GM23338 (cell line): ENCODE results near the gene CEP192. TPM values are rescaled to one million over a fixed set of nuclear protein-coding genes. Genes with fewer than 3 reads are reported as not detected.

Source experiments
- ATAC-seq: fragments of 200-7000 bp; cut with Tn5 transposase; 3 replicates; pipeline ENCODE4 v1.9.1; 2020
- DNase-seq: peaks from one replicate; pipeline ENCODE4 v3.0.0-alpha.2; 2015; ENCODE audit warnings: low spot score
- H2AFZ ChIP-seq: fragments of 200-600 bp; sonication (generic); 2 replicates; pipeline ENCODE4 v1.8.0; 2016; ENCODE audit warnings: antibody characterized with exemption, mild to moderate bottlenecking, moderate library complexity
- H3F3A ChIP-seq: fragments of 200-600 bp; sonication (generic); replicated peaks from 2 replicates; pipeline ENCODE4 v1.8.0; 2017; ENCODE audit warnings: antibody characterized with exemption, mixed run types, low read depth
- H3K27ac ChIP-seq: fragments of 200-600 bp; sonication (generic); 2 replicates; pipeline ENCODE4 v1.6.1; 2016; ENCODE audit warnings: low read depth
- H3K27me3 ChIP-seq: fragments of 200-600 bp; sonication (generic); 2 replicates; pipeline ENCODE4 v1.8.0; 2016; ENCODE audit warnings: mild to moderate bottlenecking, mixed run types, moderate library complexity; ENCODE audit not compliant: insufficient read depth
- H3K36me3 ChIP-seq: fragments of 200-600 bp; sonication (generic); 2 replicates; pipeline ENCODE4 v1.8.0; 2016; ENCODE audit warnings: mild to moderate bottlenecking; ENCODE audit not compliant: insufficient read depth
- H3K4me1 ChIP-seq: fragments of 200-600 bp; sonication (generic); 2 replicates; pipeline ENCODE4 v1.8.0; 2016; ENCODE audit warnings: mild to moderate bottlenecking, moderate library complexity; ENCODE audit not compliant: insufficient read depth
- H3K4me2 ChIP-seq: fragments of 200-600 bp; sonication (generic); 2 replicates; pipeline ENCODE4 v1.7.1; 2017; ENCODE audit warnings: mixed run types
- H3K4me3 ChIP-seq: fragments of 200-600 bp; sonication (generic); 2 replicates; pipeline ENCODE4 v1.6.1; 2016; ENCODE audit warnings: mixed run types
- H3K79me2 ChIP-seq: fragments of 200-600 bp; sonication (generic); replicated peaks from 2 replicates; pipeline ENCODE4 v1.8.0; 2017; ENCODE audit warnings: mild to moderate bottlenecking; ENCODE audit not compliant: insufficient read depth
- H3K9me2 ChIP-seq: fragments of 200-600 bp; sonication (generic); 2 replicates; pipeline ENCODE4 v1.8.0; 2017; ENCODE audit not compliant: insufficient read depth
- H4K20me1 ChIP-seq: fragments of 200-600 bp; sonication (generic); replicated peaks from 2 replicates; pipeline ENCODE4 v1.8.0; 2017; ENCODE audit warnings: mild to moderate bottlenecking; ENCODE audit not compliant: insufficient read depth
- H3K27ac Mint-ChIP-seq: 2 replicates; pipeline ENCODE4 v1.8.0; 2020; ENCODE audit warnings: inconsistent platforms, mild to moderate bottlenecking, moderate library complexity, mixed read lengths
- H3K27me3 Mint-ChIP-seq: 3 replicates; pipeline ENCODE4 v1.8.0; 2022; ENCODE audit warnings: low read depth, mild to moderate bottlenecking, moderate library complexity, mixed read lengths, inconsistent platforms; ENCODE audit not compliant: insufficient read depth, poor library complexity
- H3K36me3 Mint-ChIP-seq: 3 replicates; pipeline ENCODE4 v1.8.0; 2021; ENCODE audit warnings: low read depth, mild to moderate bottlenecking, inconsistent platforms, moderate library complexity, mixed read lengths
- H3K4me1 Mint-ChIP-seq: 3 replicates; pipeline ENCODE4 v1.8.0; 2020; ENCODE audit warnings: mild to moderate bottlenecking, inconsistent platforms, mixed read lengths
- H3K4me3 Mint-ChIP-seq: 3 replicates; pipeline ENCODE4 v1.8.0; 2021; ENCODE audit warnings: moderate library complexity, mild to moderate bottlenecking, inconsistent platforms, mixed read lengths
- H3K9me3 Mint-ChIP-seq: 3 replicates; pipeline ENCODE4 v1.8.0; 2020; ENCODE audit warnings: moderate library complexity, mild to moderate bottlenecking, inconsistent platforms, mixed read lengths
- EZH2 ChIP-seq: fragments of 200-600 bp; sonication (generic); IDR thresholded peaks from one replicate; pipeline ENCODE4 v1.8.0; 2017; ENCODE audit warnings: antibody characterized with exemption, mild to moderate bottlenecking, low read depth; ENCODE audit not compliant: unreplicated experiment
- JUNB ChIP-seq: IDR thresholded peaks from one replicate; pipeline ENCODE4 v1.6.1; 2016; ENCODE audit warnings: antibody characterized with exemption; ENCODE audit not compliant: unreplicated experiment
- POLR2AphosphoS5 ChIP-seq: IDR thresholded peaks from 2 replicates; pipeline ENCODE4 v1.6.1; 2016; ENCODE audit warnings: antibody characterized with exemption, low read depth
- STAT1 ChIP-seq: IDR thresholded peaks from one replicate; pipeline ENCODE4 v1.6.1; 2016; ENCODE audit warnings: antibody characterized with exemption; ENCODE audit not compliant: unreplicated experiment
- ZNF114 ChIP-seq: fragments of 250-450 bp; sonication (Bioruptor Pico); IDR thresholded peaks from 2 replicates; pipeline ENCODE4 v1.5.0; 2020; ENCODE audit warnings: mild to moderate bottlenecking, moderate library complexity
- polyA plus RNA-seq: library from polyadenylated mRNA; unstranded; fragments of >200 nt; fragmentation: Nextera tagmentation; extraction: Ambion mirVana; gene quantifications from 2 replicates; pipeline ENCODE4 v1.2.1, GENCODE V29; 2016
- total RNA-seq: library from RNA; depleted of rRNA; stranded (reverse); fragments of >200 nt; shearing (Covaris generic); gene quantifications from 2 replicates; pipeline ENCODE4 v1.2.3, GENCODE V29; 2014
- TF ChIP-seq, protein P1 (sequence below): fragments of 250-450 bp; sonication (Bioruptor Pico); IDR thresholded peaks from 2 replicates; pipeline ENCODE4 v1.5.0; 2020; ENCODE audit warnings: mild to moderate bottlenecking, moderate library complexity
- TF ChIP-seq, protein P2 (sequence below), 2 experiments: fragments of 200-600 bp in 1 of 2; sonication (generic) in 1 of 2; conservative IDR thresholded peaks; 2 replicates each; pipeline versions ENCODE4 v1.5.1 to v1.6.1; 2016 to 2017; ENCODE audit warnings: antibody characterized with exemption in 2 of 2, low read depth in 2 of 2, mild to moderate bottlenecking in 2 of 2, moderate library complexity in 1 of 2

Gene CEP192
- total and polyA plus RNA-seq, 2 experiments from 2014 or later, result 15.2 to 30.6 TPM

DNA sequence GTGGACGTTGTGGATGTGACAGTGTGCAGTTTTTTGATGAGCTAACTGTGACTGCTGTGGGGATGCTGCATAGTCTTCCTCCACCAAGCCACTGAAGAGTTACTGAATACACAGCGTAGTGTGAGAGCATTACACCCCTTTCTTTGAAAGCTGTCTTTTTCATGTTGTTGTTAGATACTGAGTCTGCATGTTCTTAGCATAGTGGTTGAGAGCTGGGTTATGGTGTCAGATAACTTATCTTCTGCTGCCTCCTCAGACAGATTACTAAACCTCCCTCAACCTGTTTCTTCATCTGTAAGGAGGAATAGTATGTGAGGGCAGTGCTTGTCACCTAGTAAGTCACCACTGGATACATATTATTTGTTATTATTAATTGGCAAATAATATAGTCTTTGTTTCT is 63.2 kb downstream of the CEP192 start (continued):
- TF ChIP-seq, protein P1, sequence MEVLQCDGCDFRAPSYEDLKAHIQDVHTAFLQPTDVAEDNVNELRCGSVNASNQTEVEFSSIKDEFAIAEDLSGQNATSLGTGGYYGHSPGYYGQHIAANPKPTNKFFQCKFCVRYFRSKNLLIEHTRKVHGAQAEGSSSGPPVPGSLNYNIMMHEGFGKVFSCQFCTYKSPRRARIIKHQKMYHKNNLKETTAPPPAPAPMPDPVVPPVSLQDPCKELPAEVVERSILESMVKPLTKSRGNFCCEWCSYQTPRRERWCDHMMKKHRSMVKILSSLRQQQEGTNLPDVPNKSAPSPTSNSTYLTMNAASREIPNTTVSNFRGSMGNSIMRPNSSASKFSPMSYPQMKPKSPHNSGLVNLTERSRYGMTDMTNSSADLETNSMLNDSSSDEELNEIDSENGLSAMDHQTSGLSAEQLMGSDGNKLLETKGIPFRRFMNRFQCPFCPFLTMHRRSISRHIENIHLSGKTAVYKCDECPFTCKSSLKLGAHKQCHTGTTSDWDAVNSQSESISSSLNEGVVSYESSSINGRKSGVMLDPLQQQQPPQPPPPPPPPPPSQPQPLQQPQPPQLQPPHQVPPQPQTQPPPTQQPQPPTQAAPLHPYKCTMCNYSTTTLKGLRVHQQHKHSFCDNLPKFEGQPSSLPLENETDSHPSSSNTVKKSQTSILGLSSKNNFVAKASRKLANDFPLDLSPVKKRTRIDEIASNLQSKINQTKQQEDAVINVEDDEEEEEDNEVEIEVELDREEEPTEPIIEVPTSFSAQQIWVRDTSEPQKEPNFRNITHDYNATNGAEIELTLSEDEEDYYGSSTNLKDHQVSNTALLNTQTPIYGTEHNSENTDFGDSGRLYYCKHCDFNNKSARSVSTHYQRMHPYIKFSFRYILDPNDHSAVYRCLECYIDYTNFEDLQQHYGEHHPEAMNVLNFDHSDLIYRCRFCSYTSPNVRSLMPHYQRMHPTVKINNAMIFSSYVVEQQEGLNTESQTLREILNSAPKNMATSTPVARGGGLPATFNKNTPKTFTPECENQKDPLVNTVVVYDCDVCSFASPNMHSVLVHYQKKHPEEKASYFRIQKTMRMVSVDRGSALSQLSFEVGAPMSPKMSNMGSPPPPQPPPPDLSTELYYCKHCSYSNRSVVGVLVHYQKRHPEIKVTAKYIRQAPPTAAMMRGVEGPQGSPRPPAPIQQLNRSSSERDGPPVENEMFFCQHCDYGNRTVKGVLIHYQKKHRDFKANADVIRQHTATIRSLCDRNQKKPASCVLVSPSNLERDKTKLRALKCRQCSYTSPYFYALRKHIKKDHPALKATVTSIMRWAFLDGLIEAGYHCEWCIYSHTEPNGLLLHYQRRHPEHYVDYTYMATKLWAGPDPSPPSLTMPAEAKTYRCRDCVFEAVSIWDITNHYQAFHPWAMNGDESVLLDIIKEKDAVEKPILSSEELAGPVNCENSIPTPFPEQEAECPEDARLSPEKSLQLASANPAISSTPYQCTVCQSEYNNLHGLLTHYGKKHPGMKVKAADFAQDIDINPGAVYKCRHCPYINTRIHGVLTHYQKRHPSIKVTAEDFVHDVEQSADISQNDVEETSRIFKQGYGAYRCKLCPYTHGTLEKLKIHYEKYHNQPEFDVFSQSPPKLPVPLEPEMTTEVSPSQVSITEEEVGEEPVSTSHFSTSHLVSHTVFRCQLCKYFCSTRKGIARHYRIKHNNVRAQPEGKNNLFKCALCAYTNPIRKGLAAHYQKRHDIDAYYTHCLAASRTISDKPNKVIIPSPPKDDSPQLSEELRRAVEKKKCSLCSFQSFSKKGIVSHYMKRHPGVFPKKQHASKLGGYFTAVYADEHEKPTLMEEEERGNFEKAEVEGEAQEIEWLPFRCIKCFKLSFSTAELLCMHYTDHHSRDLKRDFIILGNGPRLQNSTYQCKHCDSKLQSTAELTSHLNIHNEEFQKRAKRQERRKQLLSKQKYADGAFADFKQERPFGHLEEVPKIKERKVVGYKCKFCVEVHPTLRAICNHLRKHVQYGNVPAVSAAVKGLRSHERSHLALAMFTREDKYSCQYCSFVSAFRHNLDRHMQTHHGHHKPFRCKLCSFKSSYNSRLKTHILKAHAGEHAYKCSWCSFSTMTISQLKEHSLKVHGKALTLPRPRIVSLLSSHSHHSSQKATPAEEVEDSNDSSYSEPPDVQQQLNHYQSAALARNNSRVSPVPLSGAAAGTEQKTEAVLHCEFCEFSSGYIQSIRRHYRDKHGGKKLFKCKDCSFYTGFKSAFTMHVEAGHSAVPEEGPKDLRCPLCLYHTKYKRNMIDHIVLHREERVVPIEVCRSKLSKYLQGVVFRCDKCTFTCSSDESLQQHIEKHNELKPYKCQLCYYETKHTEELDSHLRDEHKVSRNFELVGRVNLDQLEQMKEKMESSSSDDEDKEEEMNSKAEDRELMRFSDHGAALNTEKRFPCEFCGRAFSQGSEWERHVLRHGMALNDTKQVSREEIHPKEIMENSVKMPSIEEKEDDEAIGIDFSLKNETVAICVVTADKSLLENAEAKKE (CRISPR knock-in tag), result no peak
- TF ChIP-seq POLR2AphosphoS5 (no peak), ZNF114 (no peak)

DNA sequence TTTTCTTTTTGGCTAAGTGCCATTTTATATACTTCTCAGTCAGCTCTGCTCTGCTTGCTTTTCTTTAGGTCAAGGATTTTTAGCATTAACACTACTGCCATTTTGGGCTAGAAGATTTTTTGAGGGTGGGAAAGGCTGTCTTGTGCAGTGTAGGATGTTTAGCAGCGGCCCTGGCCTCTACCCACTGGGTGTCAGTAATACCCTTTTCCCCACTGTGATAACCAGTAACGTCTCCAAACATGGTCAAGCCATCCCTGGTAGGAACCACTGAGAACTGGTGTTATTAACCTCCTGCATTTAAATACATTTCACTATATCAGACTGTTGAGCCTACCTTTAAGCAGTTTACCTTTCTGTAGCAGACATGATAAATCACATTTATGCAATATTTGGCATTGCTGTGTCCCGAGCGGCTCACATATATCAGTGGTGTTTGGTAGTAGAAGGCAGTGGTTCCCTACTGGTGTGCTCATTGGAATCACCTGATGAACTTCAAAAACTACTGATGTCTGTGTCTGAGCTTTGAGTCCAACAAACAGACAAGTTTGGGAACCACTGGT is 70.5 kb downstream of the CEP192 start:
- no peak overlapping the region for H3K4me3 ChIP-seq
- H3K4me1 Mint-ChIP-seq, result peaks cover 8% of the 10 kb centered on the region
- TF ChIP-seq STAT1, result no peak
- no peak for TF ChIP-seq JUNB
- TF ChIP-seq, protein P2, sequence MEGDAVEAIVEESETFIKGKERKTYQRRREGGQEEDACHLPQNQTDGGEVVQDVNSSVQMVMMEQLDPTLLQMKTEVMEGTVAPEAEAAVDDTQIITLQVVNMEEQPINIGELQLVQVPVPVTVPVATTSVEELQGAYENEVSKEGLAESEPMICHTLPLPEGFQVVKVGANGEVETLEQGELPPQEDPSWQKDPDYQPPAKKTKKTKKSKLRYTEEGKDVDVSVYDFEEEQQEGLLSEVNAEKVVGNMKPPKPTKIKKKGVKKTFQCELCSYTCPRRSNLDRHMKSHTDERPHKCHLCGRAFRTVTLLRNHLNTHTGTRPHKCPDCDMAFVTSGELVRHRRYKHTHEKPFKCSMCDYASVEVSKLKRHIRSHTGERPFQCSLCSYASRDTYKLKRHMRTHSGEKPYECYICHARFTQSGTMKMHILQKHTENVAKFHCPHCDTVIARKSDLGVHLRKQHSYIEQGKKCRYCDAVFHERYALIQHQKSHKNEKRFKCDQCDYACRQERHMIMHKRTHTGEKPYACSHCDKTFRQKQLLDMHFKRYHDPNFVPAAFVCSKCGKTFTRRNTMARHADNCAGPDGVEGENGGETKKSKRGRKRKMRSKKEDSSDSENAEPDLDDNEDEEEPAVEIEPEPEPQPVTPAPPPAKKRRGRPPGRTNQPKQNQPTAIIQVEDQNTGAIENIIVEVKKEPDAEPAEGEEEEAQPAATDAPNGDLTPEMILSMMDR (conservative IDR thresholded peaks at IDR 0.05; ENCODE audit: low read depth in 2 of 2), result no peak
- TF ChIP-seq, protein P1 (CRISPR knock-in tag), result no peak
- no peak for TF ChIP-seq EZH2

More for the DNA sequence above, 70.5 kb downstream of the CEP192 start:
- Histone ChIP-seq H3K36me3 (peaks cover 12% of the 10 kb centered on the region), H4K20me1 (peaks cover 12% of the 10 kb centered on the region), H3K27ac (no peak overlapping the region), H3K4me2 (no peak overlapping the region), H2AFZ (no peak overlapping the region), H3K9me2 (no peaks in the 10 kb centered on the region), H3K79me2 (0 out of 2 replicates have a peak, but pooled peaks cover 5% of the 10 kb centered on the region), H3K4me1 (peaks cover 7% of the 10 kb centered on the region; the same call in 1 of the 2 replicates), H3F3A (no peaks in the 10 kb centered on the region), H3K27me3 (no peaks in the 10 kb centered on the region)
- H3K9me3 Mint-ChIP-seq, result peaks cover 3% of the 10 kb centered on the region; the same call in 2 of the 3 replicates
- 0 out of 2 replicates have a peak overlapping the region, but pooled peaks have one; percentile 4 for H3K27ac Mint-ChIP-seq
- ATAC-seq (no peak), DNase-seq (no peak)
- H3K36me3 Mint-ChIP-seq, result peaks cover 58% of the 10 kb centered on the region
- H3K27me3 Mint-ChIP-seq, result peaks cover 2% of the 10 kb centered on the region
- no peak overlapping the region for H3K4me3 Mint-ChIP-seq
